ENCODE data around the gene WDFY1. TPM values are rescaled to one million over a fixed set of nuclear protein-coding genes. Genes with fewer than 3 reads are reported as not detected.
A peak's percentile ranks its signal among the peaks of the same experiment; 100 is the strongest.
"Not testable (repeated sequence)": the region's sequence is repeated elsewhere in the genome, so short reads cannot be mapped to it uniquely, and the experiment has no call there.

WDFY1 gene
- total RNA-seq, 1 experiment from 2014 or later = 120 TPM

- no peak for DNase-seq (ENCODE audit: low read depth)
These were observed 45.1 kb downstream of the WDFY1 start for GRCh38 chr2:223900066-223900465.

GRCh38 chr2:223897669-223898330 lies 47.3 kb downstream of the WDFY1 start:
- no peak for DNase-seq (ENCODE audit: low read depth)

- DNase-seq (ENCODE audit: low read depth) = peak; percentile 16
These were observed 48.3 kb downstream of the WDFY1 start for GRCh38 chr2:223896833-223897311.

DNA sequence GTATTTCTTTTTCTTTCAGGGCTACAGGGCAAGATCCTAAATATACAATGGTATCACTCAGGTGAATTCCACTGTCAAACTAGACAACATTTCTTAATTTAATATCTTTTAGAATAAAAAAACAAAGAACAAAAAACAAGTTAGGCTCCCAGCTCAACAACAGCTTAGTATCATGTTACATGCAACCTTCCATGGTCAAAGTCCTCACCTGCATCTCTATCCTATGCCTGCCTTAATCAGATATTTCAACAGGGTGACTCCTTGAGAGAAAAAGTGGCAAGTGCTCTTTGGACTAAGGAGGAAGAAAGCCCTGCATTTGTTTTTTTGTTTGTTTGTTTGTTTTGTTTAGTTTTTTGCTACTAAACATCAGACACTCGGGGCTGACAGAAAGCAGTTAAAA lies 50.2 kb downstream of the WDFY1 start:
- no peak for DNase-seq (ENCODE audit: low read depth)

DNA sequence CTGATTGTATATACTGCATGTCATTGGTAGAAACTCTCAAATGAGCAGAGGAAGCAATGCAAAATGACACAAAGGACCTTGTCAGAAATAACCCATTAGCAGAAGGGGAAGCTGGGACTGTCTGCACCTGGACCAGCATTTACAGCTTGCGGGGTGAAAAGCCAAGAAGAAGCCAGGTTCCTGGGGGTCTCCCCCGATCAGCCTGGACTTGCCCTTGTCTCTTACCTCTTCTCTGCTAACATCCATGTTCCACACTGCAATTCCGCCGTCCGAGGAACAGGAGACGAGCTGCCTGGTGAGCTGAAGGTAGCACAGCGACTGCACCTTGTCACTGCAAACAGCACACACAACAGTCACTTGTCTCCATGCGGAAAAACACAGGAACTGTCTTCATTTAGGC lies 51.1 kb downstream of the WDFY1 start:
- no peak for DNase-seq (ENCODE audit: low read depth)

- no peak for DNase-seq (ENCODE audit: low read depth)
These were observed 54.4 kb downstream of the WDFY1 start for GRCh38 chr2:223890721-223891120.

DNA sequence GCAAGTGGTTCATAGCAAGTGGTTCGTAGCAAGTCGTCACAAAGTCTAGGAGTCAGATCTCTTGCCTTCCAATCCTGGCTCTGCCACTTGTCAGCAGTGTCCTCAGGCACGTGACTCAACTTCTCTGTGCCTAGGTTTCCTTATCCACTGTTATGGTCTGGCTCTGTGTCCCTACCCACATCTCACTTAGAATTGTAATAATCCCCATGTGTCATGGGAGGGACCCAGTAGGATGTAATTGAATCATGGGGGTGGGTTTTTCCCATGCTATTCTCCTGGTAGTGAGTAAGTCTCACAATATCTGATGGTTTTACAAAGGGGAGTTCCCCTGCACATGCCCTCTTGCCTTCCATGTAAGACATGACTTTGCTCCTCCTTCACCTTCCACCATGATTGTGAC lies 55.9 kb downstream of the WDFY1 start:
- DNase-seq (ENCODE audit: low read depth) = no peak

DNA sequence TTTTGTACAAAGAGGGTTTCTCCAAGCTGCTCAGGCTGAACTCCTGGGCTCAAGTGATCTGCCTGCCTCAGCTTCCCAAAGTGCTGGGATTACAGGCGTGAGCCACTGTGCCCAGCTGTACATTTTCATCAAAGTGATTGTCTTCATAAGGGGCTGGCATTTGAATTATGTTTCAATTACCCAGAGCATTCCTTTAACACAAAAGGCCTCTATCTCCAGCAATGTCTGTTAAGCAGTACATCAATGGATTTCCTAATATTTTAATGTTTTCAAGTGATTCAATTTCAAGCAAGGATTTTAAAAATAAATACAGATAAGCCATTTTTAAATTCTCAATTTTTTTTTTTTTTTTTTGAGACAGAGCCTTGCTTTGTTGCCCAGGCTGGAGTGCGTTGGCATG lies 56.9 kb downstream of the WDFY1 start:
- DNase-seq (ENCODE audit: low read depth) = no peak

DNA sequence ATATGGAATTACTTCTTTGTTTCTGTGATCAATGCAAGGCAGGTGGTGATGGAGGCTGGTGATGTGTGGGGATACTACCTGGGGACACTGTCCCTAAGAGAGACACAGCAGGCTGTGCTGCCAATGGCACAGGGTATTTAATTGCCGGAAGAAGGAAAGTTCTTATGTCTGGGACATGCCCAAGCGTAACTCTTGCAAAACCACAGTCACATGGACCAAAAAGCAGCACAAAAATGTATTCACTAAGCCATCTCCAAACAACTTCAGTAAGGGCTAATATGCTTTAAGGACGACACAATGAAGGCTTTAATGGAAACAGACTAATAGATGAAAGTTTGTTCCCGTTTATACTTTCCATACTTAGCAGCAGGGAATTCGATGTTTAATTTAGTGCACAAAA lies 58.0 kb downstream of the WDFY1 start:
- no peak for DNase-seq (ENCODE audit: low read depth)

DNA sequence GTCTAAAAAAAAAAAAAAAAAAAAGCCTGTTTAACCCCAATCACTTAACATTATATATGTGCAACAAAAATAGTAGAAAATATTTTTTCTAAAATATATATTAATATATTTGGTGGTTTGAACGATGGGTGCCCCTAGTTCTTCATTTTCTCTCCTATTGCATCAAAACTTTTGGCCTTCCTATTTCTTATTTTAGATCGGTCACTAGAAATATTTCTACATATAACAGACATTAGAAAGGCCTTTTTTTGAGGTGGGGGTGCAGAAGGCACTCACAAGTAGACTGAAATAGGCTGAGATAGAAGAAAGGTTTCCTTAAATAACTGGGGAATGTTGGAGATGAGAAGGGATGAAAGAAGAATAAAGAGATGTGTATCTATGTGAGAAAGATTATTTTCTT lies 58.4 kb downstream of the WDFY1 start:
- no peak for DNase-seq (ENCODE audit: low read depth)

GRCh38 chr2:223884399-223884798 lies 60.7 kb downstream of the WDFY1 start:
- DNase-seq (ENCODE audit: low read depth) = peak; percentile 23

- DNase-seq (ENCODE audit: low read depth) = no peak
These were observed 62.4 kb downstream of the WDFY1 start for GRCh38 chr2:223882715-223883114.

DNA sequence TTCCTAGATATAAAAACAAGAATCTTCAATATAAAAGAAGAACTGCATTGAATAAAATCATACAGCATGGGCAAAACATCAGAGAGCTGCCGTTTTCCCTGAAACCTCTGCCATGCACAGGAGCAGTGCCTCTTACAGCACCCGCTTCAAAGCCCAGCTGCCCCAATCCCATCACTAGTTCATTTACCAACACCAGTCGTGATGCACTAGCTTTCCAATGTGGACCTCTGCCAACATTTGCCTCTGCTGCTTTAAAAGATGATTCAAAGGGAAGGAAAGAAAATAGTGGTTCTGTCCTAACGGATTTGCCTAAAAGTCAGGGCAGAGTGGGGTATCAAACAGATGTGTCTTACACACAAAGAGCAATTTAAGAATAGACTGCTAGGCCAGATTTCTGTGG lies 64.3 kb downstream of the WDFY1 start:
- no peak for DNase-seq (ENCODE audit: low read depth)

DNA sequence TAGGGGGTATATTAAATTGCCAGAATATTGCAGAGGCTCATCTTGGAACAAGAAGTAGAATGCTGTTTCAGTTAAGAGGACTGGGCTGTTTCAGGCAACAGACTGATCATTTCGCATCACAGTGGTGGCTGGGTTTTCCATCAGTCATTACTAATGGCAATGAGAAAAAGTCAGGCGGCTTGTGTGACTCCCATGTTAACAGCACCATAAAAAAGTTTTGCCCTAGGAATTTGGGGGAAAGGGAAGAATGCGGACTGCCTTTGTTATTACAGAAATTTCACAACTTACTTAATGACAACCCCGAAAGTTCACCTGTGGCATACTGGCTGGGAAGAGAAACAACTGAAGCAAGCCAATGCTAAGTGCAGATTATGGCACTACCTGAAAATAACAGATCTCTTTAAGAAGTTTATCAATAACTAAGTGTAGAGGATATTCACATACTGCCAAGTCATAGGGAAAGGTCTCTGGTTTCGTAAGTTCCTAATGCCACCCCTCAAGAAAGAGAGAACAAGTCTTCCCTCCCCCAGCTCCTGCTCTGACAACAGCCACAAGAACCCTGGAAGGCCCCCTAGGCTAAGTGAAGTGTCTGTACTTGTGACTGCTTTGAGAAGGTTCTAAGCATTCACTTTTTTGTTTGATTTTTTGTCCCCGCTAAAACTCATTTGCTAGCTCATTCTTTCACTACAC lies 67.3 kb downstream of the WDFY1 start:
- no peak for DNase-seq (ENCODE audit: low read depth)

- DNase-seq (ENCODE audit: low read depth) = no peak
These were observed 71.5 kb downstream of the WDFY1 start for GRCh38 chr2:223873672-223874071.

GRCh38 chr2:223872772-223873171 lies 72.4 kb downstream of the WDFY1 start:
- not testable (repeated sequence) for DNase-seq (ENCODE audit: low read depth)

DNA sequence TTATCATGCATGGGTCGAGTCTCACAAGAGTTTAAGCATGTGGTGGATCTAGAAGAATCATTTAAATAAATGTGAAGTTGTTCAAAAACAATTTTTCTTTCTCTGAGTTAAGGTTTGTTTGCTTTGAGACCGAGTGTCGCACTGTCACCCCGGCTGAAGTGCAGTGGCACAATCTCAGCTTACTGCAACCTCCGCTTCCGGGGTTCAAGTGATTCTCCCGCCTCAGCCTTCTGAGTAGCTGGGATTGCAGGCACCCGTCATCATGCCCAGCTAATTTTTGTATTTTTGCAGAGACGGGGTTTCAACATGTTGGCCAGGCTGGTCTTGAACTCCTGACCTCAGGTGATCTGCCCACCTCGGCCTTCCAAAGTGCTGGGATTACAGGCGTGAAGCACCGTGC lies 73.5 kb downstream of the WDFY1 start:
- not testable (repeated sequence) for DNase-seq (ENCODE audit: low read depth)

- no peak for DNase-seq (ENCODE audit: low read depth)
These were observed 74.1 kb downstream of the WDFY1 start for GRCh38 chr2:223870840-223871611.

- no peak for DNase-seq (ENCODE audit: low read depth)
These were observed 77.1 kb downstream of the WDFY1 start for GRCh38 chr2:223868005-223868404.

GRCh38 chr2:223865907-223866508 lies 79.1 kb downstream of the WDFY1 start:
- no peak for DNase-seq (ENCODE audit: low read depth)

GRCh38 chr2:223865124-223865523 lies 80.0 kb downstream of the WDFY1 start:
- no peak for DNase-seq (ENCODE audit: low read depth)

DNA sequence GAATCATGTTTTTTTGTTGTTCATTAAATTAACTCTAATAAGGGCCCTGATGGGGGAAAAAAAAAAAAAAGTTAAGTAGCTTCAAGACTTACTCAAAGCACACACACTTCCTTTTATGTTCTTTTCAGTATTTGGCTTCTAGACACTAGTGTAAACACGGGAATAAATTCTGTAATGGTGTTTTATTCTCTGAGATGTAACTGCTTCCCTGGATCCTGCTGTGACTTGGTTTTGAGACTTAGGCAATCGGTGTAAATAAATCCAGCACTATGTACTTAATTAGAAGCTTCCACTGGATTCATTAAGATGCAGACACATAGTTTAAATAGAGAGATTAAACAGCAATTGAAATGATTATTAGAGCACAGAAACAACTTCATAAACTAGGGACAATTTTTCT lies 81.6 kb downstream of the WDFY1 start:
- DNase-seq (ENCODE audit: low read depth) = no peak
